ENCODE results near the gene TMEM53.

DNA sequence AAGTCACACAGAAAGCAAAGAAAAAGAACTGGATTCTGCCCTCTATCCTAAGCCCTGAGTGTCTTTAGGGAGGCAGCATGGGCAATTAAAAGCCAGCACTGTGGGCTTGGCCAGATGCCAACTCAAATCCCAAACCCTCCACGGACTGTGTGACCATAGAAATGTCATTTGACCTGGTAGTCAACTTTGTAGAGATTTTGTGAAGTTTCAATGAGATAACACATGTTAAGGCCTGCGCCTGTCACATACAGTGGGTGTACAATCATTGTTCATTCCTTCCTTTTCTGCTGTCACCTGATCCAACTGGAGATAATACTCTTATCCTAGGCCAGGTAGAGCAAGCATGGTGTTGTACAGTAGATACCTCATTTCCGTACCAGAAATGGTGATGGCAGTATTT is 54.2 kb downstream of the TMEM53 start:
- TF ChIP-seq, protein P1, sequence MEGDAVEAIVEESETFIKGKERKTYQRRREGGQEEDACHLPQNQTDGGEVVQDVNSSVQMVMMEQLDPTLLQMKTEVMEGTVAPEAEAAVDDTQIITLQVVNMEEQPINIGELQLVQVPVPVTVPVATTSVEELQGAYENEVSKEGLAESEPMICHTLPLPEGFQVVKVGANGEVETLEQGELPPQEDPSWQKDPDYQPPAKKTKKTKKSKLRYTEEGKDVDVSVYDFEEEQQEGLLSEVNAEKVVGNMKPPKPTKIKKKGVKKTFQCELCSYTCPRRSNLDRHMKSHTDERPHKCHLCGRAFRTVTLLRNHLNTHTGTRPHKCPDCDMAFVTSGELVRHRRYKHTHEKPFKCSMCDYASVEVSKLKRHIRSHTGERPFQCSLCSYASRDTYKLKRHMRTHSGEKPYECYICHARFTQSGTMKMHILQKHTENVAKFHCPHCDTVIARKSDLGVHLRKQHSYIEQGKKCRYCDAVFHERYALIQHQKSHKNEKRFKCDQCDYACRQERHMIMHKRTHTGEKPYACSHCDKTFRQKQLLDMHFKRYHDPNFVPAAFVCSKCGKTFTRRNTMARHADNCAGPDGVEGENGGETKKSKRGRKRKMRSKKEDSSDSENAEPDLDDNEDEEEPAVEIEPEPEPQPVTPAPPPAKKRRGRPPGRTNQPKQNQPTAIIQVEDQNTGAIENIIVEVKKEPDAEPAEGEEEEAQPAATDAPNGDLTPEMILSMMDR (IDR thresholded peaks at IDR 0.05; ENCODE audit: poor library complexity): no peak
- TF ChIP-seq EZH2phosphoT487 (IDR thresholded peaks at IDR 0.05; ENCODE audit: low read depth, severe bottlenecking, unreplicated experiment): no peak

Measured in hepatocyte (in vitro differentiated cells).